ENCODE data around the gene APOL4.

GRCh38 chr22:36175892-36176291, 25.7 kb downstream of the APOL4 start:
- TF ChIP-seq ZNF274 (IDR thresholded peaks at IDR 0.05; ENCODE audit: low read depth, low read length) (no peak), SUZ12 (IDR thresholded peaks at IDR 0.05; ENCODE audit: extremely low read depth, insufficient read depth, insufficient read length) (no peak)
